Breast epithelium (tissue), 3 donors: ENCODE results near the gene LPP.

Experiments
- CTCF ChIP-seq, 3 donors: fragments of 450-650 bp; IDR thresholded peaks; one replicate each; pipeline ENCODE4 v1.5.1; 2016 to 2017; ENCODE audit warnings: antibody characterized with exemption in 3 of 3, mild to moderate bottlenecking in 3 of 3, moderate library complexity in 3 of 3
- POLR2A ChIP-seq: fragments of 450-650 bp; IDR thresholded peaks from one replicate; pipeline ENCODE4 v1.6.1; 2016; ENCODE audit warnings: antibody characterized with exemption, mild to moderate bottlenecking, moderate library complexity
- POLR2AphosphoS5 ChIP-seq, 3 donors: sonication (generic); formaldehyde crosslinking; IDR thresholded peaks; one replicate each; pipeline ENCODE4 v1.6.1; 2017; ENCODE audit warnings: antibody characterized with exemption in 3 of 3

- TF ChIP-seq CTCF (IDR thresholded peaks at IDR 0.05) (no peak), POLR2A (no peak), POLR2AphosphoS5 (IDR thresholded peaks at IDR 0.05) (no peak)
Observed at GRCh38 chr3:188262488-188262887, 108.5 kb downstream of the LPP start.
